ENCODE results near the gene TNFSF8.

Gene TNFSF8, protein sequence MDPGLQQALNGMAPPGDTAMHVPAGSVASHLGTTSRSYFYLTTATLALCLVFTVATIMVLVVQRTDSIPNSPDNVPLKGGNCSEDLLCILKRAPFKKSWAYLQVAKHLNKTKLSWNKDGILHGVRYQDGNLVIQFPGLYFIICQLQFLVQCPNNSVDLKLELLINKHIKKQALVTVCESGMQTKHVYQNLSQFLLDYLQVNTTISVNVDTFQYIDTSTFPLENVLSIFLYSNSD

GRCh38 chr9:114930056-114930812 is at the start of gene TNFSF8:
TNFSF8 (minus strand) TSS chr9:114930591; CDS start chr9:114930303, 288 bp downstream.
- DNase-seq = peak; percentile 68 to 75

- DNase-seq = no peak
These were observed 42.8 kb upstream of the TNFSF8 start for GRCh38 chr9:114973216-114973615.

- DNase-seq = no peak
These were observed 42.2 kb upstream of the TNFSF8 start for GRCh38 chr9:114972510-114973136.

GRCh38 chr9:114969269-114969668 is 38.9 kb upstream of the TNFSF8 start:
- no peak for DNase-seq

DNA sequence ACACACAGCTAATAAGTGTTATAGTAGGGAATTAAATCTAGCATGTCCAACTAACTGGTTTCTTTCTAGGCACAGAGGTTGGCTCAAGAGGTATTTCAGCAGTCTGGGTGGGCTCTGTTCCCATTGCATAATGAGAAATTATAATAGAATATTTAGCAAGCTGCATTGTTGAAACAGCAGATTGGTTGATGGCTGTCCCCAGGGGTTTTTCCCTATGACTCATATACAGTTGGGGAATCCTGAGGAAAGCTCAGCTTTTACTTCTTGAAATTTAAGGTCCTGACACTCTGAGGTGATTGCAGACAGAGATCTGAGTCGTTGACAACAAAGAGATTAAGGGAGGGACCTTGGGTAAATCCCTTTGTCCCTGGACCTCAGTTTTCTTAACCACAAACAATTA is 38.3 kb upstream of the TNFSF8 start:
- DNase-seq = no peak

DNA sequence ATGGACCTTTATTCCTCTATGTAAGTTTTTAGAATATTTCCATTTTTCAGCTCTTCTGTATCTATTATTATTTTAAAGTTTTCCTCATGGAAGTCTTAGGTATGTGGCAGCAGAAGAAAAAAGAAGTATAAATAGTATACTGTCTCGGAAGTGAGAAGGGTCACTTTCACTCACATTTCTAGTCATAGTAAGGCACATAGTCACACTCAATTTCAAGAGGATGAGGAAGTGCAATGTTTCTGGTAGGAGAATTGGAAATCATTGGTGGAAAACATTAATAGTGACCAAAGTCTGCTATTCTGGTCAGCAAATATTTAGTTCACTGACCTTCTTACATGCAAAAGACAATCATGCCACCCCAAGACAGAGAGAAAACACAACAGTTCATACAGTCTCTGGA is 35.2 kb upstream of the TNFSF8 start:
- DNase-seq = no peak

DNA sequence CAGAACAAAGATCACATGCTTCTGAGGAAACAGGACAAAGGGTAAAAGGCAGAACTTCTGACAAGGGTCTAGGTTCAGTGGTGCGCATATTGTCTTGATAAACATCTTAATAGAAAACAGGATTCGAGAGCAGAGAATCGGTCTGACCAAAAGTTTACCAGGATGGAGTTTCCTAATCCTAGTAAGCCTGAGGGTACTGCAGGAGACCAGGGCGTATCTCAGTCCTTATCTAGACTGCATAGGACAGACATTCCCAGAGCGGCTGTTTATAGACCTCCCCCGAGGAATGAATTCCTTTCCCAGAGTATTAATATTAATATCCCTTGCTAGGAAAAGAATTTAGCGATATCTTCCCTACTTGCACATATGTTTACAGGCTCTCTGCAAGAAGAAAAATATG is 32.4 kb upstream of the TNFSF8 start:
- no peak for DNase-seq

GRCh38 chr9:114960276-114960675 is 29.9 kb upstream of the TNFSF8 start:
- no peak for DNase-seq

DNA sequence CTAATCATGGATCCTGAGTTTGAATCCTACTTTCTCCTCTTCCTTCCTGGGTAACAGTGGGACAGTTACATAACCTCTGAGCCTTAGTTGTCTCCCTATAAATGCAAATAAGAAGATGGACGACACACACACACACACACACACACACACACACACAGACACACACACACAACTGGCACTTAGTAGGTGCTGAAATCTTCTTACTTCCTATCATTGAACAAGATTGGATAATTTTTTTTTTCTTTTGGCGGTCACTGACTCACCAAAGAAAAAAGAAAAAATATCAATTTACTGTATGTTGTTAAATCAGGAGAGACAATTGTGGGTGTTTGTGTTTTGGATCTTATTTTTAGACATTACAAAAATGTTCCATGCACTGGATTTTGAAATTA is 28.4 kb upstream of the TNFSF8 start:
- no peak for DNase-seq

GRCh38 chr9:114958021-114958843 is 27.8 kb upstream of the TNFSF8 start:
- DNase-seq = peak; percentile 52 to 60

- DNase-seq = no peak
These were observed 27.2 kb upstream of the TNFSF8 start for GRCh38 chr9:114957558-114957957.

- no peak for DNase-seq
These were observed 24.7 kb upstream of the TNFSF8 start for GRCh38 chr9:114954956-114955582.

DNA sequence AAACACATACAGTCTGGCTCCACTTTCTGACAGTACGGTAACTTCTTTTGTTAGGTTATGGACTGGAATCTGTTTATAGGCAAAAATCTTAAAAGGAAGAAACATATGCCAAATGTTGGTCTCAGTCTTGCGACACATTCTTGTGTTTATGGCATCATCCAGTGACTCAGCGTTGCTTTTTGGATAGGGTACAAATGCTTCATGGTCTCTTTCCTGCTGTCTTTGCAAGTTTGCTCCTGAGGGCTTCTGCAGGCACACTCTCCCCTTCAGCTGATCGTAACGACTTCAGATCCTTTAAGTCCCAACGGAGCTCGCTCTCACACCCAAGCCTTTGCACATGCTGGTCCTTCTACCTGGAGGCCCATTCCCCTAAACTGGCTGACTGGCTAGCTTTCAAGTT is 23.6 kb upstream of the TNFSF8 start:
- no peak for DNase-seq

DNA sequence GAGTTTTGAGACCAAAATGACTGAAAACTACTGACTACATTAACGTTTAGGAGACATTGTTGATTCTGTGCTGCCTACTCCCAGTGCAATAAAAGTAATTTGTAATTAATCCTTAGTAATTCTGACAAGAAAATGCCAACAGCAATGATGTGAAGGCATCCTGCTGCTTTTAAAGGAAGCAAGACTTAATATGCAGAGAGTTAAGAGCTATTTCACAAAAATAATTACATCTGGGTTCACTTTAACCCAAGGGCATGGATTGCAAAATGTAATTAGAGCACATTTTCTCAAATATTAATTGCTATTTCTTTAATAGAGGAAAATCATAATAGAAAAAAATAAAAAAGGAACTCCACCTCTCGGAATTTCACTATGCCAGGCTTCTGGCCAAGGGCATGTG is 22.7 kb upstream of the TNFSF8 start:
- DNase-seq = no peak

GRCh38 chr9:114950761-114951160 is 20.4 kb upstream of the TNFSF8 start:
- DNase-seq = no peak

DNA sequence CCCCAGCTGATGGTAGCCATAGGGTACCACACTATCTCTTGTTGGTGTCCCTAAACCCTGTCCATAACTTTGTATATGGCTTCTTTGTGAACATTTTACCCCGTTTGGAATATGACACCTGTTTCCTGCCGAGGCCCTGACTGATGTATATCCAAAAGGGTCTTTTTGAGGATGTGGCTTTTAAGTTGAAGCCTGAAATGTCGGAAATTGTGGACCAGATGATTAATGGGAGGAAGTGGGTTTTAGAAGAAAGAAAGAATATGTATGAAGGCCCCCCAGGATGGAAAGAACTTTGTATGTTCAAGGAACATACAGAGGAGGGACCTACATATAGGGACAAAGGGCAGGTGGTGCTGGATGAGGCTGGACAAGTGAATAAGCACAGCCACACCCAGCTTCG is 16.7 kb upstream of the TNFSF8 start:
- no peak for DNase-seq

DNA sequence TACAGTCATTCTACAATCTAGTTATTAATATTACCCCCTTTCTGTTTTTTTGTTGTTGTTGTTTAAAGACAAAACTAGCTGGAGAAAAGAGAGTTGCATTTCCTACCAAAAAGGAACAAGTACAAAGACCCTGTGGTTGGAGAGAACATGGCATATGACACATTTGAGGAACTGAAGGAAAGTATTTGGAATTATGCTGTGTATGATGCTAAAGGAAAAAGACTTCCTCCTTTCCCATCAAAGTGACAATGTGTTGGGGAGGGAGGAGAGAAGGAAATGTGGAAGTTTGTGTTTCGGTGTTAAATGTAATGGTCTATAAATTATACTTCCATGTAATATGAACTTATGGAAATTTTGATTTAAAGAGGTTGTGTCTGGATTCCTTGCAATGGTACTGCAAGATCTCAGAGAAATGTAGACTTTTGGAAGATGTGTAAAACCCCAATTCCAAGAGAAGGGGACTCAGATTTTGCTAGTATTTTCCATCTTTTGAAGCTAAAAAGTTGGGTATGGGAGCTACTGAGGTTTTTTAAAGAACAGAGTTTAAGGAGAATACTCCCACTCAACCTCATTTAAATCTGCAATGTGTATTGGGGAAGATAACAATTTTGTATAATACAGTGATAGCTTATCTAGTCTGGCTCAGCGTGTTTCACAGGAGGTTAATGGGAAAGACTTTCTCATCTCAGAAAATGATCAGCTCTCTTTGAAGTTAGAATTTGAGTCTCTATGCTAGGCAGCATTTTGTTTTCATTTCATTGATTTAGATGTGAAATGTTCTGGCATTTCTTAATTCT is 15.4 kb upstream of the TNFSF8 start:
- no peak for DNase-seq

- no peak for DNase-seq
These were observed 11.0 kb upstream of the TNFSF8 start for GRCh38 chr9:114941376-114941775.

- DNase-seq = no peak
These were observed 8.5 kb upstream of the TNFSF8 start for GRCh38 chr9:114938687-114939575.

DNA sequence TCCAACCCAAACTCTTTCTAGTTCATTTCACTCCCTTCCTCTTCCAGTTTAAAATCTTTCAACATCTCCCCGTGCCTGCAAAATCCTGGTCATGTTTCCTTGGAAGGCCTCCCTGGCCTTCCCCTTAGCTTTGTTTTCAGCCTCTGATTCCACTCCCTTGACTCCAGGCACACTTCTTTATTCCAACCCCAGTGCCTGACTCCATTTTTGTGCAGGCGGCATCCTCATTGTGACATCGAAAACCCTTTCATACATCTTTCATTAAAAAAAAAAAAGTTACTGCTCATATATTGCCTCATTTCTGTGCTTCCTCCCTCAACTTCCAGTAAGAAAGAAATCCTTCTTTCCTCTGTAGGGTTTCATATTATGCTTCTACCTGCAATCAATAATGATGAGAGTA is 7.1 kb upstream of the TNFSF8 start:
- no peak for DNase-seq

DNA sequence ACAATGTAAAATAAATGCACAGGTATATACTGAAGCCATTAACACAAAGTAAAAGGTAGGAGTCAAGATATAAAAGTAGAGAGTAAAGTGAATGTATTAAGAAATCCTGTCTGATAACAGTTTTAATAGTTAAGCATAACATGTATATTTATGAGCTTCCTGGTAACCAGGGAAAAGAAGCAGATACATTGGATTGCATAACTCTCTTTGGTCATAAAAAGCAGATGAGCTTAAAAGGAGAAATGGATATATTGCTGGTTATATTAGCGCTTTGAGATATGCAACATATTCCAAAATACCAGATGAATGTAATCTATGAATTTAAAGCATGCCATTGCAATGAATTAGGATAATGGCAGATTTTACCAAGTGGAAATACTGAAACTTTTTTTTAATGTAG is 6.2 kb upstream of the TNFSF8 start:
- no peak for DNase-seq

Data from activated CD4-positive, alpha-beta T cell treated with anti-CD3 and anti-CD28 coated beads, Interleukin-2, amount 50 U/mL, for 48 hours (primary cell).